Measurements from ENCODE around the gene SYP.

The SYP gene

DNA sequence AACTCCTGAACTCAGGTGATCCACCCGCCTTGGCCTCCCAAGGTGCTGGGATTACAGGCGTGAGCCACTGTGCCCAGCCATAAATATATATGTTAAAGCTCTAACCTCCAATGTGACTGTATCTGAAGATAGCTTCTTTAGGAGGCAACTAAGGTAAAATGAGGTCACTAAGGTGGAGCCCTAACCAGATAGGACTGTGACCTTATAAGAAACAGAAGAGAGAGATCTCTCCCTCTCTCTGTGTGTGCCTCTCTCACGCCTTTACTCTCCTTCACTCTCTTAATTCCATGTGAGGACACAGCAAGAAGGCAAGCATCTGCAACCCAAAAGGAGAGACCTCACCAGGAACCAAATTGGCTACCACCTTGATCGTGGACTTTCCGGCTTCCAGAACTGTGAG, 38.4 kb downstream of the SYP start:
- in situ Hi-C loops (cut with HindIII; ENCODE audit: low pct_ligation_motif_present, low sequenced_read_pairs), result no loop called here
- Histone ChIP-seq H3K4me3 (ENCODE audit: low read depth, low read length) (no peak overlapping the region), H3K27me3 (replicated peaks) (no peaks in the 10 kb centered on the region), H3K27ac (no peak overlapping the region), H3K36me3 (replicated peaks) (no peaks in the 10 kb centered on the region)
- TF ChIP-seq, protein P1, sequence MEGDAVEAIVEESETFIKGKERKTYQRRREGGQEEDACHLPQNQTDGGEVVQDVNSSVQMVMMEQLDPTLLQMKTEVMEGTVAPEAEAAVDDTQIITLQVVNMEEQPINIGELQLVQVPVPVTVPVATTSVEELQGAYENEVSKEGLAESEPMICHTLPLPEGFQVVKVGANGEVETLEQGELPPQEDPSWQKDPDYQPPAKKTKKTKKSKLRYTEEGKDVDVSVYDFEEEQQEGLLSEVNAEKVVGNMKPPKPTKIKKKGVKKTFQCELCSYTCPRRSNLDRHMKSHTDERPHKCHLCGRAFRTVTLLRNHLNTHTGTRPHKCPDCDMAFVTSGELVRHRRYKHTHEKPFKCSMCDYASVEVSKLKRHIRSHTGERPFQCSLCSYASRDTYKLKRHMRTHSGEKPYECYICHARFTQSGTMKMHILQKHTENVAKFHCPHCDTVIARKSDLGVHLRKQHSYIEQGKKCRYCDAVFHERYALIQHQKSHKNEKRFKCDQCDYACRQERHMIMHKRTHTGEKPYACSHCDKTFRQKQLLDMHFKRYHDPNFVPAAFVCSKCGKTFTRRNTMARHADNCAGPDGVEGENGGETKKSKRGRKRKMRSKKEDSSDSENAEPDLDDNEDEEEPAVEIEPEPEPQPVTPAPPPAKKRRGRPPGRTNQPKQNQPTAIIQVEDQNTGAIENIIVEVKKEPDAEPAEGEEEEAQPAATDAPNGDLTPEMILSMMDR (IDR thresholded peaks at IDR 0.05; ENCODE audit: low read depth, low read length, missing control alignments), result no peak
- no peak for DNase-seq

DNA sequence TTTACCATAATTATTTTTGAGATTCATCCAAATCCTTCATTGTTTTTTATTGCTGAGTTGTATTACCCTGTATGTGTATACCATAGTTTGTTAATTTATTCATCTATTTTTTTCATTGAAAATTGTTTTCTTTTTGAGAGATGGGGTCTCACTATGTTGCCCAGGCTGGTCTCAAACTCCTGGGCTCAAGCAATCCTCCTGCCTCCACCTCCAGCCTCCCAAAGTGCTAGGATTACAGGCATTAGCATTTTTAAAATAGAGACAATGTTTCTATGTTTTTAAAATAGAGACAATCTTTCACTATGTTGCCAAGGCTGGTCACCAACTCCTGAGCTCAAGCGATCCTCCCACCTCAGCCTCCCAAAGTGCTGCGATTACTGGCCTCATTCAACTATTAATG, 39.1 kb downstream of the SYP start:
- no peaks in the 10 kb centered on the region for H3K27me3 ChIP-seq (replicated peaks)
- no peak overlapping the region for H3K27ac ChIP-seq
- H3K36me3 ChIP-seq (replicated peaks), result no peaks in the 10 kb centered on the region
- no peak for DNase-seq
- in situ Hi-C loops (cut with HindIII; ENCODE audit: low pct_ligation_motif_present, low sequenced_read_pairs), result no loop called here
- no peak overlapping the region for H3K4me3 ChIP-seq (ENCODE audit: low read depth, low read length)
- TF ChIP-seq, protein P1 (IDR thresholded peaks at IDR 0.05; ENCODE audit: low read depth, low read length, missing control alignments), result no peak

DNA sequence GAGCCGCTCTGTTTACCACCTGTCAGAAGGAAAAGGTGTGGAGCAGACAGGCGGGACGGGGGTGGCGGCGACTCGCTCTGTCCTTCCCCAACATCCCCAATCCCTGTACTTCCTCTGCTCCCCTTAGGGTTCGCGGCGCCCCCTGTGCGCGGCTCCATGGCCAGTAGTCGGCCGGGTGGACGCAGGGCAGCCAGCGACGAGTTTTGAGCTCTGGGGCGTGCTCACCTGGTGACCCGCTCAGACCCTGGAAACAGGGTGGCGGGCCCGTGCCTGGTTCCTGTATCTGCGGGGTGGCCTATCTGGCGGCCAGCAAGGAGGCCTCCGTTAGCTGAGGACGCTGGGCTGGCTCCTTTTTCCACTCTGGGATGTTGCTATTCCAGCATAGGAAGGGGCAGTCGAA, 42.8 kb downstream of the SYP start:
- in situ Hi-C loops (cut with HindIII; ENCODE audit: low pct_ligation_motif_present, low sequenced_read_pairs), result no loop called here
- H3K27me3 ChIP-seq (replicated peaks), result no peaks in the 10 kb centered on the region

DNA sequence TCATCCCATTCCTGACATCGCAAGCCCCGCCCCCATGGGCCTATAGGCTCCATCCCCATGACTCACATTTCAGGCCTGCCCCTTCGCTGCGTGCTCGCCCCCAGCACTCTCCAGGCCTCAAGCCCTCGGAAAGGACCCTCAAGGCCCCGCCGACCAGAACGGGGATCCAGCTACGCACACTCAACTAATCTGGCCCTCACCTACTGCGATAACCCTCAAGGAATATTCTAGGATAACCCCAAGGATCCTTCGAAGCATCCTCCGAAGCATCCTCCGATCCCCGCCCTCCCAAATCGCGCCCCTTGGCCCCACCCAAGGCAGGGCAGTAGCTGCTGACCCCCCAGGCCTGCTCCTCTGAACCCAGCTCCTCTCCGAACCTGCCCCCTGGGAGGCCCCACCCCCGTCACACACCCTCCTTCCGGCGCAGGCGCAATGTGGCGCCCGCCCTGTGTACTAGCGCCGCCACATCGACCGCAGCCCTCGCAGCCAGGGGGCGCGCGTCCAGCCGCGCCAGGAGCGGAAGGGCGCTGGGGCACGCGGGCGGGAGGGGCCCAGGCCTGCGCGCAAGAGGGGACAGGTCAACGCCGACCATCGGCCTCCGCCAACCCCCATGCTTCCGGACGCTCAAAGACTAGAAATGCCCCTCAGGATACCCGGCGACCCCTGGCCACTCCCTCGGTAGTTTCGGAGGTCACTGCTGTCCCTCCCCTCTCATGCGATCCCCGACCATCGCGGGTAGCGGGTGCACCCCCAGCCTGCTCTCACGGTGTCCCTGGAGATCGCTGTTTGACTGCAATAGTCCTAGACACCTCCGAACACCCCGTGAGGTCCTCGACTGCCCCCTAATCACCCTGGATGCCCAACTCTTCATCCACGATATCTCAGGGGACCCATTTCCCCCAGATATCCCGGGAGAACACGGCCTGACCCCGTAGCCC, 43.8 kb downstream of the SYP start:
- Histone ChIP-seq H3K4me3 (ENCODE audit: low read depth, low read length) (peak overlapping the region; percentile 52), H3K36me3 (replicated peaks) (no peaks in the 10 kb centered on the region), H3K27ac (peak overlapping the region; percentile 93), H3K27me3 (replicated peaks) (no peaks in the 10 kb centered on the region)
- peak; percentile 88 for DNase-seq
- in situ Hi-C loops (cut with HindIII; ENCODE audit: low pct_ligation_motif_present, low sequenced_read_pairs), result no loop called here
- TF ChIP-seq, protein P1 (IDR thresholded peaks at IDR 0.05; ENCODE audit: low read depth, low read length, missing control alignments), result peak; percentile 49

More for the DNA sequence above, 42.8 kb downstream of the SYP start:
- Histone ChIP-seq H3K27ac (no peak overlapping the region), H3K4me3 (ENCODE audit: low read depth, low read length) (no peak overlapping the region), H3K36me3 (replicated peaks) (no peaks in the 10 kb centered on the region)
- TF ChIP-seq, protein P1 (IDR thresholded peaks at IDR 0.05; ENCODE audit: low read depth, low read length, missing control alignments), result no peak
- DNase-seq, result no peak

DNA sequence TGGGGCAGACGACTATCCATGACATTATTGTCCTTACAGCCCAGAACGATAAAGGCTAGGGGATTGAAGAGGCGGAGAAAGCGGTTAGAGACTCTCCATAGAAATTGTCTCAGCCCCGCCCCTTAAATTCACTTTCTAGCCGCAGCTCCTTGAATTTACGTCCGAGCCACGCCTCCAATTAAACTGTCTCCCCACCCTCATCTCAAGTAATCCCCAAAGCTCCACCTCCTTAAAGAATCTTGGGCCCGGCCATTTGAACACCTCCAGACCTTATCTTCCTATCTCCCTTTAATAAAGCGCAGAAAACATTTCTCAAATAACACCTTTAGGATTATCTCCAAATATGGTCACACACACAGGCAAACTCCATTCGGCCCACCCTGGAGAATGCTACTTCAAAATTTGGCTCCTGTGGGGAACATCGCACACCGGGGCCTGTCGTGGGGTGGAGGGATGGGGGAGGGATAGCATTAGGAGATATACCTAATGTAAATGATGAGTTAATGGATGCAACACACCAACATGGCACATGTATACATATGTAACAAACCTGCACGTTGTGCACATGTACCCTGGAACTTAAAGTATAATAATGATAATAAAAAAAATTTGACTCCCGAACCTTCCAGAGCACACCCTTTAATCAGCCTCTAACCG, 44.6 kb downstream of the SYP start:
- Histone ChIP-seq H3K27ac (peak overlapping the region; percentile 93), H3K4me3 (ENCODE audit: low read depth, low read length) (peak overlapping the region; percentile 52), H3K36me3 (replicated peaks) (no peaks in the 10 kb centered on the region), H3K27me3 (replicated peaks) (no peaks in the 10 kb centered on the region)
- TF ChIP-seq, protein P1 (IDR thresholded peaks at IDR 0.05; ENCODE audit: low read depth, low read length, missing control alignments), result no peak
- DNase-seq, result peak; percentile 60
- in situ Hi-C loops (cut with HindIII; ENCODE audit: low pct_ligation_motif_present, low sequenced_read_pairs), result no loop called here

All from brain microvascular endothelial cell (primary cell).